ENCODE measurements around the gene EIF4E3. TPM values are rescaled to one million over a fixed set of nuclear protein-coding genes. Genes with fewer than 3 reads are reported as not detected.

The EIF4E3 gene
- total RNA-seq, 1 donor from 2014 or later = 18.2 TPM

DNA sequence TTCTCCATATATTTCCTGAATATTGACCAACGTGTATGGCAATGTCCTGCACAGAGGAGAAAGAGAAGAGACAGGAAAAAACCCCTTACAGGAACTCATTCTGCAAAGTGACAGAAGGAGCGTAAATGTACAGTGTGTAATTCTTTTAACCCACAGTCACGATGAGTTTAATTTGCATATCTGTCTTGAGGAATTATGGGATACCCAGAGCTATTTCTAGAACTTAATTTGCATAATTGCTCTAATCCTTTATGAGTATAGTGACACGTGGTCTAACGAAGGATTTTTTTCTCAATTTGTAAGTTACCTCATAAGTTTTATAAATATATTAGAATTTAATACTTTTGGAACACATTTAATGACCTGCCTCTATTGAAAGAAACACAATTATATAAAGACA lies 38.2 kb upstream of the EIF4E3 start:
- TF ChIP-seq EZH2 (IDR thresholded peaks at IDR 0.05) (no peak), CTCF (IDR thresholded peaks at IDR 0.05) (no peak), EZH2phosphoT487 (IDR thresholded peaks at IDR 0.05) (no peak)
- Mint-ChIP-seq H3K27ac (no peak overlapping the region), H3K9me3 (no peaks in the 10 kb centered on the region), H3K4me3 (no peak overlapping the region), H3K4me1 (no peaks in the 10 kb centered on the region), H3K36me3 (no peaks in the 10 kb centered on the region), H3K27me3 (ENCODE audit: insufficient read depth, low read depth) (peaks cover 2% of the 10 kb centered on the region)
- Histone ChIP-seq H3K9me3 (ENCODE audit: low read depth) (no peaks in the 10 kb centered on the region), H3K4me2 (no peak overlapping the region), H3K79me2 (ENCODE audit: low read depth) (no peaks in the 10 kb centered on the region), H4K20me1 (ENCODE audit: low read depth) (no peaks in the 10 kb centered on the region), H3K27ac (no peak overlapping the region), H2AFZ (replicated peaks) (no peak overlapping the region), H3K4me3 (no peak overlapping the region), H3F3A (ENCODE audit: low read depth) (no peaks in the 10 kb centered on the region), H3K36me3 (no peaks in the 10 kb centered on the region), H3K27me3 (no peaks in the 10 kb centered on the region), H3K4me1 (no peaks in the 10 kb centered on the region), H3K9ac (no peak overlapping the region)
- no peak for DNase-seq (ENCODE audit: low spot score)

DNA sequence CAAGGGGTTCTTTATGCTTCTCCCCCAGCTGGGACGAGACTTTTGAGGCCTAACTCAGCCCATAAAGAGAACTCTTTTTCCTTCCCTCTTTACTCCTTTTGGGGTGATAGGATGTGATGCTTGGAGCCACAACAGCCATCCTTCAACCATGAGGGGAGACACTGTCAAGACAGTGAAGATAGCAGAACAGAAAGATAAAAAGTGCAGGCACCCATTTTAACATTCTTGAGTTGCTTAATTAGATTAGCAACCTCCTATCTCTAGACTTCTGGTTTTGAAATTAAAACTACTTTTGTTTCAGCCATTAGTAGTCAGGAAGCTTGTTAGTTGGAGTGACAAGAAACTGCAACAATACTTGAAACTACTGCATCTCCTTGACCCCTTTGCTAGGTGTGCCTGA lies 34.9 kb upstream of the EIF4E3 start:
- H3K4me1 ChIP-seq = peaks cover 12% of the 10 kb centered on the region

DNA sequence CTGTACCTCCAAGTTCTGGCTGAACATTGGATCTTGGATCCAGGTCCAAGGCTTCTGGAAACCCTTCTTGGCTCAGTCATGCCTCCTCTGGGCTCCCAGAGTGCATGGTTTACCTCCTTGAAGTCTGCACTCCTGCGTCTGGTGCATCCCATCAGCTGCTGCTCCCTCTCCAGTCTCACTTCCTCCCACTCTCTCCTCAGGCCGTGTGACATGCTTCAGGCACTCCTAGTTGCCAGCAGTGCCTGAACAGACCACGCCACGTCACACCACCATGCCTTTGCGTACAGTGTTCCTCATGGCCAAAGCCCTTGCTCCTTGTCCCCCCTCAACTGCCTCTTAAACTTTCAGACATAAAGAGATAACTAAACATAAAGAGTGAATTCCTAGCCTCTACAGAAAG lies 34.2 kb upstream of the EIF4E3 start:
- Histone ChIP-seq H3K79me2 (ENCODE audit: low read depth) (peaks cover 6% of the 10 kb centered on the region), H3K9ac (no peak overlapping the region), H3K4me2 (no peak overlapping the region), H3K9me3 (ENCODE audit: low read depth) (no peaks in the 10 kb centered on the region), H3K27ac (no peak overlapping the region), H2AFZ (replicated peaks) (no peak overlapping the region), H3K4me1 (peaks cover 12% of the 10 kb centered on the region), H3F3A (ENCODE audit: low read depth) (no peaks in the 10 kb centered on the region), H4K20me1 (ENCODE audit: low read depth) (no peaks in the 10 kb centered on the region), H3K4me3 (no peak overlapping the region), H3K36me3 (no peaks in the 10 kb centered on the region), H3K27me3 (peaks cover 25% of the 10 kb centered on the region)
- no peaks in the 10 kb centered on the region for H3K9me3 Mint-ChIP-seq
- H3K27me3 Mint-ChIP-seq (ENCODE audit: insufficient read depth, low read depth) = peaks cover 10% of the 10 kb centered on the region
- H3K4me1 Mint-ChIP-seq = peaks cover 9% of the 10 kb centered on the region
- H3K36me3 Mint-ChIP-seq = no peaks in the 10 kb centered on the region
- no peak overlapping the region for H3K4me3 Mint-ChIP-seq
- DNase-seq (ENCODE audit: low spot score) = no peak
- H3K27ac Mint-ChIP-seq = peak overlapping the region; percentile 52
- TF ChIP-seq EZH2 (IDR thresholded peaks at IDR 0.05) = no peak

More for the DNA sequence above, 34.9 kb upstream of the EIF4E3 start:
- H3K27ac ChIP-seq = no peak overlapping the region
- no peak overlapping the region for H3K4me3 Mint-ChIP-seq
- TF ChIP-seq EZH2phosphoT487 (IDR thresholded peaks at IDR 0.05) (no peak), EZH2 (IDR thresholded peaks at IDR 0.05) (no peak), CTCF (IDR thresholded peaks at IDR 0.05) (no peak)
- H4K20me1 ChIP-seq (ENCODE audit: low read depth) = no peaks in the 10 kb centered on the region
- H3K4me1 Mint-ChIP-seq = peaks cover 7% of the 10 kb centered on the region
- H3K9me3 ChIP-seq (ENCODE audit: low read depth) = no peaks in the 10 kb centered on the region
- H3F3A ChIP-seq (ENCODE audit: low read depth) = no peaks in the 10 kb centered on the region
- no peaks in the 10 kb centered on the region for H3K9me3 Mint-ChIP-seq
- H3K79me2 ChIP-seq (ENCODE audit: low read depth) = peaks cover 6% of the 10 kb centered on the region
- H3K27me3 Mint-ChIP-seq (ENCODE audit: insufficient read depth, low read depth) = peaks cover 6% of the 10 kb centered on the region
- no peak overlapping the region for H3K4me3 ChIP-seq
- H3K4me2 ChIP-seq = no peak overlapping the region
- no peak for DNase-seq (ENCODE audit: low spot score)
- H3K36me3 ChIP-seq = no peaks in the 10 kb centered on the region
- H3K36me3 Mint-ChIP-seq = no peaks in the 10 kb centered on the region
- peaks cover 17% of the 10 kb centered on the region for H3K27me3 ChIP-seq
- no peak overlapping the region for H2AFZ ChIP-seq (replicated peaks)
- H3K9ac ChIP-seq = no peak overlapping the region
- H3K27ac Mint-ChIP-seq = no peak overlapping the region

DNA sequence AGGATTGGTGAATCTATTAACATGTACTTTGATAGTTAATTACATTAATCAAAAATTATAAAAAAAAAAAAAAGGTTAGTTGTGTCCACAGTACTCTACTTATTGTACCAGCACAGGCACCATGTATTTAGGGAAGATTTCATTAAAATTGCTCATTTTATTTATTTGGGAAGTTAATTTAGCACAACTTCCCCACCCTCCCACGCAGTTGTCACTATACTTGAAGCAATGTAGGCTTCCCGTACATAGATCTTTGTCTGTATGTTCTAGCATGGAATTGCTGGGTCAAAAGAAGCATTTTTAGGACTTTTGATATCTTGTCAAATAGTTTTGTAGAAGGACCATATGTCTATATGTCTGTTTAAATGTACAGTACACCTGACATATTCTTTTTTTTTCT lies 32.9 kb upstream of the EIF4E3 start:
- Histone ChIP-seq H3F3A (ENCODE audit: low read depth) (peaks cover 3% of the 10 kb centered on the region), H2AFZ (replicated peaks) (no peak overlapping the region), H3K36me3 (no peaks in the 10 kb centered on the region), H3K79me2 (ENCODE audit: low read depth) (peaks cover 6% of the 10 kb centered on the region), H4K20me1 (ENCODE audit: low read depth) (no peaks in the 10 kb centered on the region), H3K4me2 (no peak overlapping the region), H3K4me3 (no peak overlapping the region), H3K9me3 (ENCODE audit: low read depth) (no peaks in the 10 kb centered on the region), H3K9ac (no peak overlapping the region), H3K27ac (no peak overlapping the region), H3K27me3 (peaks cover 33% of the 10 kb centered on the region), H3K4me1 (peaks cover 13% of the 10 kb centered on the region)
- Mint-ChIP-seq H3K4me1 (peaks cover 9% of the 10 kb centered on the region), H3K9me3 (no peaks in the 10 kb centered on the region), H3K27me3 (ENCODE audit: insufficient read depth, low read depth) (peaks cover 11% of the 10 kb centered on the region), H3K4me3 (no peak overlapping the region), H3K36me3 (no peaks in the 10 kb centered on the region), H3K27ac (no peak overlapping the region)
- DNase-seq (ENCODE audit: low spot score) = no peak
- TF ChIP-seq CTCF (IDR thresholded peaks at IDR 0.05) (no peak), EZH2 (IDR thresholded peaks at IDR 0.05) (no peak), EZH2phosphoT487 (IDR thresholded peaks at IDR 0.05) (no peak)
